ENCODE results near the gene CELF5. TPM values are rescaled to one million over a fixed set of nuclear protein-coding genes. Genes with fewer than 3 reads are reported as not detected.

Gene CELF5
- total and polyA plus RNA-seq, 3 experiments from 2014 or later = 0.11 to 0.24 TPM; not detected in 1

GRCh38 chr19:3277649-3278048 is 53.2 kb downstream of the CELF5 start:
- Histone ChIP-seq H3K4me1 (ENCODE audit: insufficient read depth, low read length) (peaks cover 11% of the 10 kb centered on the region), H3K9me3 (ENCODE audit: low read length) (no peaks in the 10 kb centered on the region), H3K36me3 (ENCODE audit: insufficient read depth, low read length) (no peaks in the 10 kb centered on the region), H3K27me3 (ENCODE audit: insufficient read depth, low read length, poor library complexity, severe bottlenecking) (no peaks in the 10 kb centered on the region), H3K27ac (ENCODE audit: low read depth, low read length) (no peak overlapping the region), H3K4me3 (ENCODE audit: low read length) (no peak overlapping the region)
- Mint-ChIP-seq H3K4me3 (peak overlapping the region in 2 of 7 donors; percentile 10 to 55), H3K9me3 (no peaks in the 10 kb centered on the region), H3K27me3 (peaks cover 1 to 9% of the 10 kb centered on the region in 2 donors), H3K36me3 (peaks cover 0 to 1% (median 0%) of the 10 kb centered on the region in 3 donors), H3K27ac (peak overlapping the region in 2 of 8 donors; percentile 24 to 56), H3K4me1 (peaks cover 12 to 21% (median 14%) of the 10 kb centered on the region in 3 donors)
- ChIA-PET POLR2A (no interaction called here), CTCF (no interaction called here)
- no peak for DNase-seq

GRCh38 chr19:3278294-3278693 is 53.8 kb downstream of the CELF5 start:
- Mint-ChIP-seq H3K4me1 (peaks cover 12 to 21% (median 14%) of the 10 kb centered on the region in 3 donors), H3K36me3 (peaks cover 0 to 1% (median 0%) of the 10 kb centered on the region in 3 donors), H3K4me3 (peak overlapping the region in 1 of 7 donors; percentile 40), H3K9me3 (no peaks in the 10 kb centered on the region), H3K27me3 (peaks cover 1 to 12% of the 10 kb centered on the region in 2 donors), H3K27ac (no peak overlapping the region)
- Histone ChIP-seq H3K27me3 (ENCODE audit: insufficient read depth, low read length, poor library complexity, severe bottlenecking) (no peaks in the 10 kb centered on the region), H3K4me1 (ENCODE audit: insufficient read depth, low read length) (peaks cover 11% of the 10 kb centered on the region), H3K4me3 (ENCODE audit: low read length) (no peak overlapping the region), H3K9me3 (ENCODE audit: low read length) (no peaks in the 10 kb centered on the region), H3K36me3 (ENCODE audit: insufficient read depth, low read length) (no peaks in the 10 kb centered on the region), H3K27ac (ENCODE audit: low read depth, low read length) (no peak overlapping the region)
- POLR2A ChIA-PET = no interaction called here
- CTCF ChIA-PET = no interaction called here
- no peak for DNase-seq

- POLR2A ChIA-PET = no interaction called here
These were observed 54.3 kb downstream of the CELF5 start for GRCh38 chr19:3278749-3279148.

DNA sequence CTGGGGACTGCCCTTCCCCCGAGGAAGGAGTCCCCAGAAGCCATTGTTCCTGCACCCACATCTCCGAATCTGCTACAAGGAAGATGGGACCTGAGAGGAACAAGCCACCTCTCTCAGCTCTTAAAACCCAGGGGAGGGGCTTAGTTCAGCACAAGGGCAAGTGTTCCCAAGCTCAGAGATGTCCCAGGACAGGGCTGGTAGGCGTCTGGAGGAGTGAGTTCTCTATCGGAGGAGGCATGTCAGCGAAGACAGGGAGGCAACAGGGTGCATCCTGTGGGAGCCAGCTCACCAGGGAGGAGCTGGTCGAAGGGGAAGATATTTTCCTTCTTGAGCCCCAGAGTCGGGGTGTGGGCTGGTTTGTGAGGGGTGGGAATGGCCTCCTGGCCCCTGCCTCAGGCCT is 54.8 kb downstream of the CELF5 start:
- no peak overlapping the region for H3K27ac Mint-ChIP-seq
- Histone ChIP-seq H3K27me3 (ENCODE audit: insufficient read depth, low read length, poor library complexity, severe bottlenecking) (no peaks in the 10 kb centered on the region), H3K4me1 (ENCODE audit: insufficient read depth, low read length) (peaks cover 15% of the 10 kb centered on the region), H3K27ac (ENCODE audit: low read depth, low read length) (no peak overlapping the region), H3K36me3 (ENCODE audit: insufficient read depth, low read length) (no peaks in the 10 kb centered on the region), H3K4me3 (ENCODE audit: low read length) (no peak overlapping the region), H3K9me3 (ENCODE audit: low read length) (no peaks in the 10 kb centered on the region)
- no peaks in the 10 kb centered on the region for H3K9me3 Mint-ChIP-seq
- ChIA-PET CTCF (no interaction called here), POLR2A (no interaction called here)
- H3K4me3 Mint-ChIP-seq = no peak overlapping the region
- H3K4me1 Mint-ChIP-seq = peaks cover 14 to 26% (median 18%) of the 10 kb centered on the region in 3 donors
- H3K27me3 Mint-ChIP-seq = peaks cover 4 to 15% of the 10 kb centered on the region in 2 donors
- H3K36me3 Mint-ChIP-seq = no peaks in the 10 kb centered on the region
- no peak for DNase-seq

More at GRCh38 chr19:3278749-3279148, 54.3 kb downstream of the CELF5 start:
- Mint-ChIP-seq H3K4me1 (peaks cover 12 to 24% (median 14%) of the 10 kb centered on the region in 3 donors), H3K27ac (peak overlapping the region in 1 of 8 donors; percentile 54), H3K36me3 (peaks cover 0 to 1% (median 0%) of the 10 kb centered on the region in 3 donors), H3K9me3 (no peaks in the 10 kb centered on the region), H3K27me3 (peaks cover 0 to 15% of the 10 kb centered on the region in 2 donors), H3K4me3 (no peak overlapping the region)
- CTCF ChIA-PET = no interaction called here
- H3K36me3 ChIP-seq (ENCODE audit: insufficient read depth, low read length) = no peaks in the 10 kb centered on the region
- no peaks in the 10 kb centered on the region for H3K9me3 ChIP-seq (ENCODE audit: low read length)
- no peak overlapping the region for H3K4me3 ChIP-seq (ENCODE audit: low read length)
- no peak overlapping the region for H3K27ac ChIP-seq (ENCODE audit: low read depth, low read length)
- H3K27me3 ChIP-seq (ENCODE audit: insufficient read depth, low read length, poor library complexity, severe bottlenecking) = no peaks in the 10 kb centered on the region
- no peak for DNase-seq
- peaks cover 11% of the 10 kb centered on the region for H3K4me1 ChIP-seq (ENCODE audit: insufficient read depth, low read length)

DNA sequence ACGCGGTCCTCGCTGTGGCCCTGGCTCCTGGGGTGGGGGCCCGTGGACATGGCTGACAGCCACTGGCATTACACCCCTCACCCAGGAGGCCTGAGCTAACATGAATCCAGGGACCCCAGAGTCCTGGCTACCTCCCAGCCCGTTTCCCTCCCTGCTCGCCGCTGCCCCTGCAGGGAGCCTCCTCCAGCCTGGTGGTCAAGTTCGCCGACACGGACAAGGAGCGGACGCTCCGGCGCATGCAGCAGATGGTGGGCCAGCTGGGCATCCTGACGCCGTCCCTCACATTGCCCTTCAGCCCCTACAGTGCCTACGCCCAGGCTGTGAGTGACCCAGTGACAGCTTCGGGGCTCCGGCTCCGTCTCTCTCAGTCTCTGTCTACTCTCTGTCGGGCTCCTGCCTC is 56.6 kb downstream of the CELF5 start:
- H3K4me1 Mint-ChIP-seq = peaks cover 11 to 20% (median 19%) of the 10 kb centered on the region in 3 donors
- no peaks in the 10 kb centered on the region for H3K36me3 Mint-ChIP-seq
- no peaks in the 10 kb centered on the region for H3K9me3 Mint-ChIP-seq
- Histone ChIP-seq H3K27ac (ENCODE audit: low read depth, low read length) (no peak overlapping the region), H3K4me3 (ENCODE audit: low read length) (no peak overlapping the region), H3K27me3 (ENCODE audit: insufficient read depth, low read length, poor library complexity, severe bottlenecking) (no peaks in the 10 kb centered on the region), H3K4me1 (ENCODE audit: insufficient read depth, low read length) (peaks cover 14% of the 10 kb centered on the region), H3K36me3 (ENCODE audit: insufficient read depth, low read length) (no peaks in the 10 kb centered on the region), H3K9me3 (ENCODE audit: low read length) (no peaks in the 10 kb centered on the region)
- DNase-seq = no peak
- ChIA-PET CTCF (no interaction called here), POLR2A (no interaction called here)
- peaks cover 4 to 15% of the 10 kb centered on the region in 2 donors for H3K27me3 Mint-ChIP-seq
- H3K4me3 Mint-ChIP-seq = no peak overlapping the region
- H3K27ac Mint-ChIP-seq = no peak overlapping the region

DNA sequence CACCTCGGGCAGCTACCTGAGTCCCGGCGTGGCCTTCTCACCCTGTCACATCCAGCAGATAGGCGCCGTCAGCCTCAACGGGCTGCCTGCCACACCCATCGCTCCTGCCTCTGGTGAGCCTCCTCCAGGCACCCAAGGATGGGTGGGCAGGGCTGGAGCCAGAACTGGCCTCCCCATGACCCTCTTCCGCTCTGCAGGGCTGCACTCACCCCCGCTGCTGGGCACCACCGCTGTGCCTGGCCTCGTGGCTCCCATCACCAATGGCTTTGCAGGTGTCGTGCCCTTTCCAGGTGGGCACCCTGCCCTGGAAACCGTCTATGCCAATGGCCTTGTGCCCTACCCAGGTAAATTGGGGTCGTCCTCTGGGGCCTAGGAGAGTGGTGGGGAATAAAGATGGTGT is 57.7 kb downstream of the CELF5 start:
- Mint-ChIP-seq H3K27ac (no peak overlapping the region), H3K9me3 (peaks cover 0 to 3% (median 0%) of the 10 kb centered on the region in 5 donors), H3K27me3 (peaks cover 4 to 15% of the 10 kb centered on the region in 2 donors), H3K36me3 (no peaks in the 10 kb centered on the region), H3K4me3 (no peak overlapping the region), H3K4me1 (peaks cover 9 to 20% (median 14%) of the 10 kb centered on the region in 3 donors)
- H3K4me1 ChIP-seq (ENCODE audit: insufficient read depth, low read length) = peaks cover 14% of the 10 kb centered on the region
- no peak overlapping the region for H3K4me3 ChIP-seq (ENCODE audit: low read length)
- no peak overlapping the region for H3K27ac ChIP-seq (ENCODE audit: low read depth, low read length)
- H3K9me3 ChIP-seq (ENCODE audit: low read length) = no peaks in the 10 kb centered on the region
- DNase-seq = no peak
- POLR2A ChIA-PET = no interaction called here
- no peaks in the 10 kb centered on the region for H3K27me3 ChIP-seq (ENCODE audit: insufficient read depth, low read length, poor library complexity, severe bottlenecking)
- CTCF ChIA-PET = interaction anchor here (1.6 kb wide), 1 partner anchor 23 kb away, joined by 3 read pairs; no protein-coding TSS in a partner anchor
- no peaks in the 10 kb centered on the region for H3K36me3 ChIP-seq (ENCODE audit: insufficient read depth, low read length)

GRCh38 chr19:3282564-3282963 is 58.1 kb downstream of the CELF5 start:
- Histone ChIP-seq H3K27me3 (ENCODE audit: insufficient read depth, low read length, poor library complexity, severe bottlenecking) (no peaks in the 10 kb centered on the region), H3K27ac (ENCODE audit: low read depth, low read length) (no peak overlapping the region), H3K4me1 (ENCODE audit: insufficient read depth, low read length) (peaks cover 14% of the 10 kb centered on the region), H3K9me3 (ENCODE audit: low read length) (no peaks in the 10 kb centered on the region), H3K4me3 (ENCODE audit: low read length) (no peak overlapping the region), H3K36me3 (ENCODE audit: insufficient read depth, low read length) (no peaks in the 10 kb centered on the region)
- Mint-ChIP-seq H3K4me3 (no peak overlapping the region), H3K27ac (no peak overlapping the region), H3K4me1 (peaks cover 9 to 20% (median 14%) of the 10 kb centered on the region in 3 donors), H3K9me3 (peaks cover 0 to 3% (median 0%) of the 10 kb centered on the region in 5 donors), H3K27me3 (peaks cover 4 to 16% of the 10 kb centered on the region in 2 donors), H3K36me3 (no peaks in the 10 kb centered on the region)
- ChIA-PET CTCF (interaction anchor here (1.6 kb wide), 1 partner anchor 22 kb away, joined by 3 read pairs; no protein-coding TSS in a partner anchor), POLR2A (no interaction called here)
- DNase-seq = no peak

GRCh38 chr19:3283246-3283751 is 58.8 kb downstream of the CELF5 start:
- DNase-seq = no peak

More at GRCh38 chr19:3283246-3283751, 58.8 kb downstream of the CELF5 start:
- peaks cover 9 to 20% (median 14%) of the 10 kb centered on the region in 3 donors for H3K4me1 Mint-ChIP-seq
- no peaks in the 10 kb centered on the region for H3K36me3 Mint-ChIP-seq
- no peaks in the 10 kb centered on the region for H3K27me3 ChIP-seq (ENCODE audit: insufficient read depth, low read length, poor library complexity, severe bottlenecking)
- peaks cover 0 to 3% (median 0%) of the 10 kb centered on the region in 5 donors for H3K9me3 Mint-ChIP-seq
- H3K27ac ChIP-seq (ENCODE audit: low read depth, low read length) = no peak overlapping the region
- ChIA-PET CTCF (interaction anchor here (1.6 to 1.9 kb wide), 2 partner anchors 8 to 21 kb away, joined by 3 to 11 read pairs; no protein-coding TSS in a partner anchor), POLR2A (interaction anchor here (1.0 kb wide), 1 partner anchor 8 kb away, joined by 3 read pairs; no protein-coding TSS in a partner anchor)
- peaks cover 14% of the 10 kb centered on the region for H3K4me1 ChIP-seq (ENCODE audit: insufficient read depth, low read length)
- peak overlapping the region in 1 of 8 donors; percentile 9 for H3K27ac Mint-ChIP-seq
- no peak overlapping the region for H3K4me3 ChIP-seq (ENCODE audit: low read length)
- no peaks in the 10 kb centered on the region for H3K9me3 ChIP-seq (ENCODE audit: low read length)
- H3K4me3 Mint-ChIP-seq = no peak overlapping the region
- H3K36me3 ChIP-seq (ENCODE audit: insufficient read depth, low read length) = no peaks in the 10 kb centered on the region
- peaks cover 4 to 18% of the 10 kb centered on the region in 2 donors for H3K27me3 Mint-ChIP-seq
